HepG2 (cell line): ENCODE data around the gene BTBD1. TPM values are rescaled to one million over a fixed set of nuclear protein-coding genes. Genes with fewer than 3 reads are reported as not detected.

ENCODE experiments used
- ESRRA ChIP-seq: sonication (generic); formaldehyde crosslinking; IDR thresholded peaks from 2 replicates; pipeline ENCODE4 v1.5.1; 2020; ENCODE audit warnings: mild to moderate bottlenecking, low read depth, missing genetic modification reagents
- STAT5B ChIP-seq: sonication (generic); formaldehyde crosslinking; IDR thresholded peaks from 2 replicates; pipeline ENCODE4 v1.4.0; 2020; ENCODE audit warnings: missing genetic modification reagents
- ZNF563 ChIP-seq: sonication (generic); formaldehyde crosslinking; IDR thresholded peaks from 2 replicates; pipeline ENCODE4 v1.8.0; 2022; ENCODE audit warnings: mild to moderate bottlenecking, moderate library complexity, missing genetic modification reagents
- ZNF879 ChIP-seq: sonication (generic); formaldehyde crosslinking; IDR thresholded peaks from 2 replicates; pipeline ENCODE4 v1.8.1; 2023; ENCODE audit warnings: missing genetic modification reagents
- polyA plus RNA-seq, 8 experiments: library from polyadenylated mRNA; depleted of rRNA in 3 of 8; stranded (reverse) in 7 of 8; unstranded in 1 of 8; fragments of >200 nt; fragmentation: Illumina TruSeq in 4 of 8; extraction: Trizol in 4 of 8; gene quantifications; 2 replicates each; pipeline versions ENCODE4 v1.2.1 to v1.2.3, GENCODE V29; 2011 to 2016; ENCODE audit warnings: low read depth in 4 of 8, missing spikeins in 1 of 8, mixed read lengths in 1 of 8; ENCODE audit not compliant: insufficient read depth in 1 of 8
- total RNA-seq, 5 experiments: library from RNA; depleted of rRNA; stranded (reverse); fragments of >200 nt; fragmentation: Illumina TruSeq; extraction: Trizol; gene quantifications; 2 replicates each; pipeline ENCODE4 v1.2.3, GENCODE V29; 2016; ENCODE audit warnings: low read depth in 1 of 5
- TF ChIP-seq, protein P1 (sequence below): sonication (generic); formaldehyde crosslinking; IDR thresholded peaks from 2 replicates; pipeline ENCODE4 v1.5.0; 2020; ENCODE audit warnings: mild to moderate bottlenecking, missing genetic modification reagents, borderline replicate concordance
- TF ChIP-seq, protein P2 (sequence below): sonication (generic); formaldehyde crosslinking; conservative IDR thresholded peaks from 2 replicates; pipeline ENCODE4 v1.4.0; 2020; ENCODE audit warnings: missing genetic modification reagents
- TF ChIP-seq, protein P3 (sequence below): sonication (generic); formaldehyde crosslinking; IDR thresholded peaks from 2 replicates; pipeline ENCODE4 v1.4.0; 2020; ENCODE audit warnings: missing genetic modification reagents, borderline replicate concordance

The BTBD1 gene
- total and polyA plus RNA-seq, 2 of the 13 experiments (the other 11 are each of a cell fraction or from before 2014, with no cell fraction given), result 32.1 to 53.9 TPM

DNA sequence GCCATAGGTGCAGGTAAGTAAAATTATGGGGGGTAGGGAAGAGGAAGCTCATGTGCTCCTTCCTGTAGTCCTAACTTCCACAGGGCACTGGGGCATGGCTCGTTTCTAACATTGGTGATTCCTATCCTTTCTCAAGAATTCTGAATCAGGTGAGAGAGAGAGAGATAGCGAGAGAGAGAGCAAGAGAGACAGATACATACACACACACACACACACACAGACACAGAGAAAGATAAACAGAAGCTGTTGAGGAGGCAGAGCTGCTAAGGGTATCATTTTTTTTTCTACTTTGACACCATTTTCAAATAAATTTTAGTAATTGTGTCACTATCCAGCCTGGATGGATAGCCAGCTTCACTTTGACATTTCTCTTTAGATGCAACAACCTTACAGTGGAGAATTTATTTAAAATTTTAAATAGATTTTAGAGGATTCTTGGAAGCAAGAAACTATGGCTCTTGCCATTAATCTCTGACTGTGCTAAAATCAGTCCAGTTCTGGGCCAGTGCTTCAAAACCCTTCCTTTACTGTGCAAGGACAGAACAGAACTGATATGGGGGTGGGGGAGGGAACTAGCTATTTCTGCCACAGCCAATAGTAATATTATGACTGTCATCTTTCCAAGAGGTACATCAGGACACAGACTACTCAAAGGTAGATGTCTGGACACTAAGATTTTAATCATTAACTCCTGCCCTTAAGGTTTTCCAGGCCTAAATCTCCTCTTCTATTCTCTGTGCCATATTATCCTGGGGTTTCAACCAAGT, 95.7 kb downstream of the BTBD1 start (continued):
- TF ChIP-seq, protein P1, sequence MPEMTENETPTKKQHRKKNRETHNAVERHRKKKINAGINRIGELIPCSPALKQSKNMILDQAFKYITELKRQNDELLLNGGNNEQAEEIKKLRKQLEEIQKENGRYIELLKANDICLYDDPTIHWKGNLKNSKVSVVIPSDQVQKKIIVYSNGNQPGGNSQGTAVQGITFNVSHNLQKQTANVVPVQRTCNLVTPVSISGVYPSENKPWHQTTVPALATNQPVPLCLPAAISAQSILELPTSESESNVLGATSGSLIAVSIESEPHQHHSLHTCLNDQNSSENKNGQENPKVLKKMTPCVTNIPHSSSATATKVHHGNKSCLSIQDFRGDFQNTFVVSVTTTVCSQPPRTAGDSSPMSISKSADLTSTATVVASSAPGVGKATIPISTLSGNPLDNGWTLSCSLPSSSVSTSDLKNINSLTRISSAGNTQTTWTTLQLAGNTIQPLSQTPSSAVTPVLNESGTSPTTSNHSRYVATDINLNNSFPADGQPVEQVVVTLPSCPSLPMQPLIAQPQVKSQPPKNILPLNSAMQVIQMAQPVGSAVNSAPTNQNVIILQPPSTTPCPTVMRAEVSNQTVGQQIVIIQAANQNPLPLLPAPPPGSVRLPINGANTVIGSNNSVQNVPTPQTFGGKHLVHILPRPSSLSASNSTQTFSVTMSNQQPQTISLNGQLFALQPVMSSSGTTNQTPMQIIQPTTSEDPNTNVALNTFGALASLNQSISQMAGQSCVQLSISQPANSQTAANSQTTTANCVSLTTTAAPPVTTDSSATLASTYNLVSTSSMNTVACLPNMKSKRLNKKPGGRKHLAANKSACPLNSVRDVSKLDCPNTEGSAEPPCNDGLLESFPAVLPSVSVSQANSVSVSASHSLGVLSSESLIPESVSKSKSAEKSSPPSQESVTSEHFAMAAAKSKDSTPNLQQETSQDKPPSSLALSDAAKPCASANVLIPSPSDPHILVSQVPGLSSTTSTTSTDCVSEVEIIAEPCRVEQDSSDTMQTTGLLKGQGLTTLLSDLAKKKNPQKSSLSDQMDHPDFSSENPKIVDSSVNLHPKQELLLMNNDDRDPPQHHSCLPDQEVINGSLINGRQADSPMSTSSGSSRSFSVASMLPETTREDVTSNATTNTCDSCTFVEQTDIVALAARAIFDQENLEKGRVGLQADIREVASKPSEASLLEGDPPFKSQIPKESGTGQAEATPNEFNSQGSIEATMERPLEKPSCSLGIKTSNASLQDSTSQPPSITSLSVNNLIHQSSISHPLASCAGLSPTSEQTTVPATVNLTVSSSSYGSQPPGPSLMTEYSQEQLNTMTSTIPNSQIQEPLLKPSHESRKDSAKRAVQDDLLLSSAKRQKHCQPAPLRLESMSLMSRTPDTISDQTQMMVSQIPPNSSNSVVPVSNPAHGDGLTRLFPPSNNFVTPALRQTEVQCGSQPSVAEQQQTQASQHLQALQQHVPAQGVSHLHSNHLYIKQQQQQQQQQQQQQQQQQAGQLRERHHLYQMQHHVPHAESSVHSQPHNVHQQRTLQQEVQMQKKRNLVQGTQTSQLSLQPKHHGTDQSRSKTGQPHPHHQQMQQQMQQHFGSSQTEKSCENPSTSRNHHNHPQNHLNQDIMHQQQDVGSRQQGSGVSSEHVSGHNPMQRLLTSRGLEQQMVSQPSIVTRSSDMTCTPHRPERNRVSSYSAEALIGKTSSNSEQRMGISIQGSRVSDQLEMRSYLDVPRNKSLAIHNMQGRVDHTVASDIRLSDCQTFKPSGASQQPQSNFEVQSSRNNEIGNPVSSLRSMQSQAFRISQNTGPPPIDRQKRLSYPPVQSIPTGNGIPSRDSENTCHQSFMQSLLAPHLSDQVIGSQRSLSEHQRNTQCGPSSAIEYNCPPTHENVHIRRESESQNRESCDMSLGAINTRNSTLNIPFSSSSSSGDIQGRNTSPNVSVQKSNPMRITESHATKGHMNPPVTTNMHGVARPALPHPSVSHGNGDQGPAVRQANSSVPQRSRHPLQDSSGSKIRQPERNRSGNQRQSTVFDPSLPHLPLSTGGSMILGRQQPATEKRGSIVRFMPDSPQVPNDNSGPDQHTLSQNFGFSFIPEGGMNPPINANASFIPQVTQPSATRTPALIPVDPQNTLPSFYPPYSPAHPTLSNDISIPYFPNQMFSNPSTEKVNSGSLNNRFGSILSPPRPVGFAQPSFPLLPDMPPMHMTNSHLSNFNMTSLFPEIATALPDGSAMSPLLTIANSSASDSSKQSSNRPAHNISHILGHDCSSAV, result no peak
- TF ChIP-seq, protein P2, sequence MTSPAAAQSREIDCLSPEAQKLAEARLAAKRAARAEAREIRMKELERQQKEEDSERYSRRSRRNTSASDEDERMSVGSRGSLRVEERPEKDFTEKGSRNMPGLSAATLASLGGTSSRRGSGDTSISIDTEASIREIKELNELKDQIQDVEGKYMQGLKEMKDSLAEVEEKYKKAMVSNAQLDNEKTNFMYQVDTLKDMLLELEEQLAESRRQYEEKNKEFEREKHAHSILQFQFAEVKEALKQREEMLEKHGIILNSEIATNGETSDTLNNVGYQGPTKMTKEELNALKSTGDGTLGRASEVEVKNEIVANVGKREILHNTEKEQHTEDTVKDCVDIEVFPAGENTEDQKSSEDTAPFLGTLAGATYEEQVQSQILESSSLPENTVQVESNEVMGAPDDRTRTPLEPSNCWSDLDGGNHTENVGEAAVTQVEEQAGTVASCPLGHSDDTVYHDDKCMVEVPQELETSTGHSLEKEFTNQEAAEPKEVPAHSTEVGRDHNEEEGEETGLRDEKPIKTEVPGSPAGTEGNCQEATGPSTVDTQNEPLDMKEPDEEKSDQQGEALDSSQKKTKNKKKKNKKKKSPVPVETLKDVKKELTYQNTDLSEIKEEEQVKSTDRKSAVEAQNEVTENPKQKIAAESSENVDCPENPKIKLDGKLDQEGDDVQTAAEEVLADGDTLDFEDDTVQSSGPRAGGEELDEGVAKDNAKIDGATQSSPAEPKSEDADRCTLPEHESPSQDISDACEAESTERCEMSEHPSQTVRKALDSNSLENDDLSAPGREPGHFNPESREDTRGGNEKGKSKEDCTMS (CRISPR knock-in tag), result no peak
- TF ChIP-seq ZNF563 (CRISPR knock-in tag) (no peak), ESRRA (CRISPR knock-in tag) (no peak), STAT5B (CRISPR knock-in tag) (no peak), ZNF879 (CRISPR knock-in tag) (no peak)
- TF ChIP-seq, protein P3, sequence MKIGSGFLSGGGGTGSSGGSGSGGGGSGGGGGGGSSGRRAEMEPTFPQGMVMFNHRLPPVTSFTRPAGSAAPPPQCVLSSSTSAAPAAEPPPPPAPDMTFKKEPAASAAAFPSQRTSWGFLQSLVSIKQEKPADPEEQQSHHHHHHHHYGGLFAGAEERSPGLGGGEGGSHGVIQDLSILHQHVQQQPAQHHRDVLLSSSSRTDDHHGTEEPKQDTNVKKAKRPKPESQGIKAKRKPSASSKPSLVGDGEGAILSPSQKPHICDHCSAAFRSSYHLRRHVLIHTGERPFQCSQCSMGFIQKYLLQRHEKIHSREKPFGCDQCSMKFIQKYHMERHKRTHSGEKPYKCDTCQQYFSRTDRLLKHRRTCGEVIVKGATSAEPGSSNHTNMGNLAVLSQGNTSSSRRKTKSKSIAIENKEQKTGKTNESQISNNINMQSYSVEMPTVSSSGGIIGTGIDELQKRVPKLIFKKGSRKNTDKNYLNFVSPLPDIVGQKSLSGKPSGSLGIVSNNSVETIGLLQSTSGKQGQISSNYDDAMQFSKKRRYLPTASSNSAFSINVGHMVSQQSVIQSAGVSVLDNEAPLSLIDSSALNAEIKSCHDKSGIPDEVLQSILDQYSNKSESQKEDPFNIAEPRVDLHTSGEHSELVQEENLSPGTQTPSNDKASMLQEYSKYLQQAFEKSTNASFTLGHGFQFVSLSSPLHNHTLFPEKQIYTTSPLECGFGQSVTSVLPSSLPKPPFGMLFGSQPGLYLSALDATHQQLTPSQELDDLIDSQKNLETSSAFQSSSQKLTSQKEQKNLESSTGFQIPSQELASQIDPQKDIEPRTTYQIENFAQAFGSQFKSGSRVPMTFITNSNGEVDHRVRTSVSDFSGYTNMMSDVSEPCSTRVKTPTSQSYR (CRISPR knock-in tag), result no peak
